Measurements from ENCODE around the gene UFC1. TPM values are rescaled to one million over a fixed set of nuclear protein-coding genes. Genes with fewer than 3 reads are reported as not detected.

The UFC1 gene
- total RNA-seq, 4 donors from 2014 or later = 60.5 to 83.7 (median 72.8) TPM

GRCh38 chr1:161196521-161197451, 43.0 kb downstream of the UFC1 start:
- H3K9me3 ChIP-seq = no peaks in the 10 kb centered on the region
- peak overlapping the region in 3 of 4 donors; percentile 94 to 96 (median 96) for H3K27ac ChIP-seq
- H3K4me1 ChIP-seq = peaks cover 0 to 95% (median 46%) of the 10 kb centered on the region in 3 donors
- H3K4me3 ChIP-seq = peak overlapping the region in 1 of 2 donors; percentile 50
- WGBS, 2 donors (ENCODE audit: low coverage in 1 of 2) = 19 to 27% methylated on average over 3 to 7 of the region's 27 CpGs
- no peak for ATAC-seq
- no peaks in the 10 kb centered on the region for H3K27me3 ChIP-seq
- peaks cover 0 to 8% of the 10 kb centered on the region in 2 donors for H3K36me3 ChIP-seq
- TF ChIP-seq POLR2A (IDR thresholded peaks at IDR 0.05) (no peak), EP300 (IDR thresholded peaks at IDR 0.05) (no peak), POLR2AphosphoS5 (IDR thresholded peaks at IDR 0.05) (no peak), CTCF (IDR thresholded peaks at IDR 0.05) (no peak)

- no peaks in the 10 kb centered on the region for H3K9me3 ChIP-seq
- ATAC-seq = no peak
- peaks cover 0 to 91% (median 46%) of the 10 kb centered on the region in 3 donors for H3K4me1 ChIP-seq
- TF ChIP-seq CTCF (IDR thresholded peaks at IDR 0.05) (no peak), POLR2AphosphoS5 (IDR thresholded peaks at IDR 0.05) (no peak), POLR2A (IDR thresholded peaks at IDR 0.05) (no peak), EP300 (IDR thresholded peaks at IDR 0.05) (no peak)
- 41 to 43% methylated on average over 4 to 5 of the region's 11 CpGs for WGBS, 2 donors (ENCODE audit: low coverage in 1 of 2)
- peaks cover 0 to 3% of the 10 kb centered on the region in 2 donors for H3K36me3 ChIP-seq
- peak overlapping the region in 3 of 4 donors; percentile 94 to 96 (median 96) for H3K27ac ChIP-seq
- peak overlapping the region in 1 of 2 donors; percentile 50 for H3K4me3 ChIP-seq
- H3K27me3 ChIP-seq = no peaks in the 10 kb centered on the region
Measured at GRCh38 chr1:161197560-161198193, 43.9 kb downstream of the UFC1 start.

GRCh38 chr1:161198194-161198896, 44.6 kb downstream of the UFC1 start:
- H3K36me3 ChIP-seq = peaks cover 0 to 4% of the 10 kb centered on the region in 2 donors
- WGBS, 2 donors (ENCODE audit: low coverage in 1 of 2) = no CpG with 5 or more reads among the region's 20 CpGs
- no peak for TF ChIP-seq EP300 (IDR thresholded peaks at IDR 0.05)
- TF ChIP-seq CTCF (IDR thresholded peaks at IDR 0.05) = no peak
- TF ChIP-seq POLR2AphosphoS5 (IDR thresholded peaks at IDR 0.05) = no peak
- no peak for TF ChIP-seq POLR2A (IDR thresholded peaks at IDR 0.05)
- peaks cover 0 to 91% (median 46%) of the 10 kb centered on the region in 3 donors for H3K4me1 ChIP-seq
- no peaks in the 10 kb centered on the region for H3K9me3 ChIP-seq
- peak overlapping the region; percentile 0 to 50 for H3K4me3 ChIP-seq
- H3K27me3 ChIP-seq = no peaks in the 10 kb centered on the region
- H3K27ac ChIP-seq = peak overlapping the region; percentile 2 to 96 (median 95)
- ATAC-seq = no peak

GRCh38 chr1:161198897-161199431, 45.2 kb downstream of the UFC1 start, which contains the start of gene ADAMTS4:
ADAMTS4 (minus strand) TSS chr1:161199054; CDS start chr1:161198627, 427 bp downstream.
- ATAC-seq = peak; percentile 31
- peak within 1 kb of the TSS; percentile 0 to 50 for H3K4me3 ChIP-seq
- H3K9me3 ChIP-seq = no peaks in the 10 kb centered on the region
- WGBS, 2 donors (ENCODE audit: low coverage in 1 of 2) = 28% methylated on average over 9 of the region's 11 CpGs; no CpG with 5 or more reads in 1 of the 2 donors
- H3K27ac ChIP-seq = peak within 1 kb of the TSS; percentile 2 to 96 (median 95)
- peaks cover 0 to 10% of the 10 kb centered on the region in 2 donors for H3K36me3 ChIP-seq
- no peaks in the 10 kb centered on the region for H3K27me3 ChIP-seq
- H3K4me1 ChIP-seq = peaks cover 0 to 91% (median 49%) of the 10 kb centered on the region in 3 donors
- TF ChIP-seq POLR2A (IDR thresholded peaks at IDR 0.05) (peak; percentile 24 to 36), CTCF (IDR thresholded peaks at IDR 0.05) (no peak), POLR2AphosphoS5 (IDR thresholded peaks at IDR 0.05) (peak; percentile 68), EP300 (IDR thresholded peaks at IDR 0.05) (no peak)

All from gastroesophageal sphincter (tissue), 4 donors.